Chondrocyte (in vitro differentiated cells): ENCODE data around the gene NR6A1. TPM values are rescaled to one million over a fixed set of nuclear protein-coding genes. Genes with fewer than 3 reads are reported as not detected.

Experiments
- DNase-seq: peaks from one replicate; pipeline ENCODE4 v3.0.0; 2021; ENCODE audit warnings: mixed read lengths, low spot score
- H3K27ac Mint-ChIP-seq: one replicate; pipeline ENCODE4 v1.8.0; 2021; ENCODE audit warnings: mild to moderate bottlenecking, moderate library complexity, mixed read lengths; ENCODE audit not compliant: unreplicated experiment
- H3K27me3 Mint-ChIP-seq: 2 replicates; pipeline ENCODE4 v1.8.0; 2021; ENCODE audit warnings: low read depth, mixed read lengths
- H3K36me3 Mint-ChIP-seq: 2 replicates; pipeline ENCODE4 v1.8.0; 2021; ENCODE audit warnings: low read depth, mixed read lengths
- H3K4me1 Mint-ChIP-seq: 2 replicates; pipeline ENCODE4 v1.8.0; 2021; ENCODE audit warnings: low read depth, mild to moderate bottlenecking, mixed read lengths
- H3K4me3 Mint-ChIP-seq: one replicate; pipeline ENCODE4 v1.8.0; 2021; ENCODE audit warnings: mild to moderate bottlenecking, moderate library complexity, mixed read lengths; ENCODE audit not compliant: unreplicated experiment
- H3K9me3 Mint-ChIP-seq: 2 replicates; pipeline ENCODE4 v1.8.0; 2021; ENCODE audit warnings: low read depth, mixed read lengths
- CTCF ChIP-seq: fragments of 200-600 bp; sonication (generic); IDR thresholded peaks from 2 replicates; pipeline ENCODE4 v1.5.0; 2021; ENCODE audit warnings: antibody characterized with exemption, mild to moderate bottlenecking, moderate library complexity
- total RNA-seq: library from RNA; stranded (reverse); gene quantifications from 3 replicates; pipeline ENCODE4 v1.2.1, GENCODE V29; 2021

Gene NR6A1
- total RNA-seq, 1 donor from 2014 or later = 0.77 TPM

DNA sequence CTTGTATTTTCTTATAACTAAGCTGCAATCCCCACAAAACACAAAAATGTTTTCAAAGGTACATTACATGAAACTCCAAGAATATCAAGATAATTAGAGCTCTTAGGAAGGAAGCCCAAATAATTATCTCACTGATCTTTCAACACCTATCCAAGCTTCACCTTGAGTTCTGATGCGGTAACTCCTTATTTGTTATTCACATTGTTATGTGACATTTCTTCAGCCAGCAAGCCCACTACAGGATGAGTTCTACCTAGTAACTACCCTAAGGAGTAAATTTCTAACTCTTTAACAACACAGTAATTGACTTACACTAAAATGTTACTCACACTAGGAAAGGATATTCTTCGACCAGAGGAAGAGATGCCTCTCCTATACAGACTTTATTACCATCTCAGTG is 9.9 kb downstream of the NR6A1 start:
- no peak overlapping the region for H3K27ac Mint-ChIP-seq
- H3K4me3 Mint-ChIP-seq = no peak overlapping the region
- TF ChIP-seq CTCF = no peak
- peaks cover 3% of the 10 kb centered on the region for H3K4me1 Mint-ChIP-seq
- no peak for DNase-seq
- H3K9me3 Mint-ChIP-seq = no peaks in the 10 kb centered on the region
- H3K36me3 Mint-ChIP-seq = no peaks in the 10 kb centered on the region
- H3K27me3 Mint-ChIP-seq = peaks cover 27% of the 10 kb centered on the region

DNA sequence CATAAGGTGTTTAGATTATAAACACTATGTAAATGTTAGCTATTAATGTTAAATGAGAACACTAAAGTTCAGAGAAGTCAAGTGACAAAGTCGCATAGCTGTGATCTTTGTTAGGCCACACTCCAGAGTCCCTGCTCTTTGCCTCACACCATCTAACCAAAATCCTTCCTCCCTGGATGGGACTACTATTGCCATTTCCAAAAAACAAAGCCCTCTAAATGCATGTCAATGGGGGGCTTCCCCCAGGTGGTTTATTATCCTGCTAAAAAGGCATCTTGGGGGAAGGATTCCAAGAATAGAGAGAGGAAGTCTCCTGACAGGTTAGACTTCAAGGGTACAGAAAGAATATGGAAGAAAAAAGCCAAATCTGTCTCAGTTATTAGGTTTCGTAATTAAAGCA is 10.4 kb downstream of the NR6A1 start:
- Mint-ChIP-seq H3K4me3 (no peak overlapping the region), H3K9me3 (no peaks in the 10 kb centered on the region), H3K27me3 (peaks cover 31% of the 10 kb centered on the region), H3K27ac (no peak overlapping the region), H3K36me3 (no peaks in the 10 kb centered on the region), H3K4me1 (peaks cover 3% of the 10 kb centered on the region)
- no peak for TF ChIP-seq CTCF
- DNase-seq = no peak

GRCh38 chr9:124759327-124759726 is 11.8 kb downstream of the NR6A1 start:
- Mint-ChIP-seq H3K27ac (no peak overlapping the region), H3K4me1 (peaks cover 5% of the 10 kb centered on the region), H3K36me3 (no peaks in the 10 kb centered on the region), H3K9me3 (no peaks in the 10 kb centered on the region), H3K4me3 (no peak overlapping the region), H3K27me3 (peaks cover 41% of the 10 kb centered on the region)
- no peak for TF ChIP-seq CTCF
- DNase-seq = no peak

DNA sequence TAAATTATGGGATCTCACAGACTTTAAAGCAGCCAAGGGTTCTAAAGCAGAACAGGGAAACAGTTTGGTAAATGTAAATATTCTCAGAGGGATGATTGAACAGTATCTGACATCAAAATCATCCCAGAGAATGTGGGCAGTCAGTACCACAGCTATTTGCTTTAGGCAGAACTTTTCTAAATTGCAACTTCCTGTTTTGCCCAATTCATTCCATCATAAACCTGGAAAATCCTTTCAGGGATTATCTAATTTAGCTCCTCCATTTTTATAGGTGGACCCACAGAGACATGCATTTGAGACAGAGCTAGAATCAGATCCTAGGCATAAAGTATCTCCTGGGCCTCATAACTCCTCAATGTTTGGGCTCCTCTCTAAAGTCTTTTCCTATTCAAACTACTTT is 12.4 kb downstream of the NR6A1 start:
- Mint-ChIP-seq H3K36me3 (no peaks in the 10 kb centered on the region), H3K27me3 (peaks cover 38% of the 10 kb centered on the region), H3K4me1 (peaks cover 6% of the 10 kb centered on the region), H3K4me3 (no peak overlapping the region), H3K27ac (no peak overlapping the region), H3K9me3 (no peaks in the 10 kb centered on the region)
- no peak for TF ChIP-seq CTCF
- no peak for DNase-seq

DNA sequence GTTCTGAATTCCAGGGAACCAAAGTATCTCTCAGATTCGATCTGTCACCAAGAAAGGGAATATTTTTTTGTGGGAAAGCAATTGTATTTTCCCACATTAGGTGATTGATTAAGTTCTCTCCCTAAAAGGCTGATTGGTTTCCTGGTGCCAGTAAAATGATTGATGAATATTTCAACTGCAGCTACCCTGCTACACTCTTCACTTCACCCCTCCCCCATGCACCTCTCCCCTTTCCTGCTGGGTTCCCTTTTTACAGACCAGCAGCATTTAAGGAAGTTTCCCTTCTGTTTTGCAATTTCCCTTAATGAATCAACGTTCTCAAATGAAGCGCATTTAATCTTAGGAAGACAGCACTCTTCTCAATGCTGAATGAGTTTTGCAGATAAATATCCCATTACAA is 13.1 kb downstream of the NR6A1 start:
- TF ChIP-seq CTCF = no peak
- peaks cover 6% of the 10 kb centered on the region for H3K4me1 Mint-ChIP-seq
- peaks cover 36% of the 10 kb centered on the region for H3K27me3 Mint-ChIP-seq
- no peak for DNase-seq
- H3K4me3 Mint-ChIP-seq = no peak overlapping the region
- H3K27ac Mint-ChIP-seq = no peak overlapping the region
- no peaks in the 10 kb centered on the region for H3K36me3 Mint-ChIP-seq
- no peaks in the 10 kb centered on the region for H3K9me3 Mint-ChIP-seq
